ENCODE measurements around the gene SAP25.
"Not testable (repeated sequence)": the region's sequence is repeated elsewhere in the genome, so short reads cannot be mapped to it uniquely, and the experiment has no call there.

Gene SAP25

GRCh38 chr7:100538654-100539435 lies 34.9 kb downstream of the SAP25 start, which contains the start of gene AGFG2:
Gene AGFG2 (plus strand): TSS chr7:100539203. CDS start chr7:100539347, 144 bp downstream.
- H3K27ac ChIP-seq (ENCODE audit: low read depth, low read length) = peak within 1 kb of the TSS; percentile 70
- no peaks in the 10 kb centered on the region for H3K9me3 ChIP-seq (ENCODE audit: control insufficient read depth in 5 of 5, low read length in 5 of 5)
- no peaks in the 10 kb centered on the region for H3K36me3 ChIP-seq (ENCODE audit: control insufficient read depth in 5 of 5, insufficient read depth in 5 of 5, low read length in 5 of 5)
- H3K4me3 ChIP-seq (ENCODE audit: low read depth in 1 of 5, low read length in 5 of 5) = peak within 1 kb of the TSS; percentile 70 to 85 (median 78)
- H3K4me1 ChIP-seq (ENCODE audit: control insufficient read depth in 5 of 5, insufficient read depth in 5 of 5, low read length in 5 of 5) = peaks cover 3 to 20% (median 14%) of the 10 kb centered on the region in 5 donors
- H3K9ac ChIP-seq (ENCODE audit: low read length in 5 of 5) = peak within 1 kb of the TSS; percentile 28 to 79 (median 62)
- no peaks in the 10 kb centered on the region for H3K27me3 ChIP-seq (ENCODE audit: control insufficient read depth in 5 of 5, insufficient read depth in 4 of 5, low read length in 5 of 5)

GRCh38 chr7:100538348-100538653 lies 35.4 kb downstream of the SAP25 start:
- H3K4me3 ChIP-seq (ENCODE audit: low read depth in 1 of 5, low read length in 5 of 5) = peak overlapping the region; percentile 28 to 76 (median 66)
- peaks cover 3 to 20% (median 14%) of the 10 kb centered on the region in 5 donors for H3K4me1 ChIP-seq (ENCODE audit: control insufficient read depth in 5 of 5, insufficient read depth in 5 of 5, low read length in 5 of 5)
- peak overlapping the region; percentile 70 for H3K27ac ChIP-seq (ENCODE audit: low read depth, low read length)
- H3K27me3 ChIP-seq (ENCODE audit: control insufficient read depth in 5 of 5, insufficient read depth in 4 of 5, low read length in 5 of 5) = peaks cover 0 to 2% (median 0%) of the 10 kb centered on the region in 5 donors
- H3K9me3 ChIP-seq (ENCODE audit: control insufficient read depth in 5 of 5, low read length in 5 of 5) = no peaks in the 10 kb centered on the region
- H3K36me3 ChIP-seq (ENCODE audit: control insufficient read depth in 5 of 5, insufficient read depth in 5 of 5, low read length in 5 of 5) = no peaks in the 10 kb centered on the region
- H3K9ac ChIP-seq (ENCODE audit: low read length in 5 of 5) = peak overlapping the region in 3 of 5 donors; percentile 46 to 74 (median 62)

- H3K27ac ChIP-seq (ENCODE audit: low read depth, low read length); H3K9ac ChIP-seq (ENCODE audit: low read length in 5 of 5); H3K4me3 ChIP-seq (ENCODE audit: low read depth in 1 of 5, low read length in 5 of 5); H3K27me3 ChIP-seq (ENCODE audit: control insufficient read depth in 5 of 5, insufficient read depth in 4 of 5, low read length in 5 of 5); H3K36me3 ChIP-seq (ENCODE audit: control insufficient read depth in 5 of 5, insufficient read depth in 5 of 5, low read length in 5 of 5); H3K9me3 ChIP-seq (ENCODE audit: control insufficient read depth in 5 of 5, low read length in 5 of 5): not testable (repeated sequence)
- H3K4me1 ChIP-seq (ENCODE audit: control insufficient read depth in 5 of 5, insufficient read depth in 5 of 5, low read length in 5 of 5) = peaks cover 3 to 20% (median 14%) of the 10 kb centered on the region in 5 donors
These were observed 37.0 kb downstream of the SAP25 start for GRCh38 chr7:100536695-100537094.

GRCh38 chr7:100535982-100536381 lies 37.7 kb downstream of the SAP25 start:
- H3K27ac ChIP-seq (ENCODE audit: low read depth, low read length); H3K36me3 ChIP-seq (ENCODE audit: control insufficient read depth in 5 of 5, insufficient read depth in 5 of 5, low read length in 5 of 5); H3K4me3 ChIP-seq (ENCODE audit: low read depth in 1 of 5, low read length in 5 of 5); H3K9ac ChIP-seq (ENCODE audit: low read length in 5 of 5); H3K9me3 ChIP-seq (ENCODE audit: control insufficient read depth in 5 of 5, low read length in 5 of 5); H3K27me3 ChIP-seq (ENCODE audit: control insufficient read depth in 5 of 5, insufficient read depth in 4 of 5, low read length in 5 of 5): not testable (repeated sequence)
- H3K4me1 ChIP-seq (ENCODE audit: control insufficient read depth in 5 of 5, insufficient read depth in 5 of 5, low read length in 5 of 5) = peaks cover 3 to 20% (median 14%) of the 10 kb centered on the region in 5 donors

- H3K4me1 ChIP-seq (ENCODE audit: control insufficient read depth in 5 of 5, insufficient read depth in 5 of 5, low read length in 5 of 5) = no peaks in the 10 kb centered on the region
- H3K27me3 ChIP-seq (ENCODE audit: control insufficient read depth in 5 of 5, insufficient read depth in 4 of 5, low read length in 5 of 5) = peaks cover 0 to 2% (median 0%) of the 10 kb centered on the region in 5 donors
- no peak overlapping the region for H3K27ac ChIP-seq (ENCODE audit: low read depth, low read length)
- no peaks in the 10 kb centered on the region for H3K9me3 ChIP-seq (ENCODE audit: control insufficient read depth in 5 of 5, low read length in 5 of 5)
- H3K9ac ChIP-seq (ENCODE audit: low read length in 5 of 5) = no peak overlapping the region
- no peak overlapping the region for H3K4me3 ChIP-seq (ENCODE audit: low read depth in 1 of 5, low read length in 5 of 5)
- no peaks in the 10 kb centered on the region for H3K36me3 ChIP-seq (ENCODE audit: control insufficient read depth in 5 of 5, insufficient read depth in 5 of 5, low read length in 5 of 5)
These were observed 41.3 kb downstream of the SAP25 start for GRCh38 chr7:100532165-100533022.

- H3K9me3 ChIP-seq (ENCODE audit: control insufficient read depth in 5 of 5, low read length in 5 of 5); H3K27me3 ChIP-seq (ENCODE audit: control insufficient read depth in 5 of 5, insufficient read depth in 4 of 5, low read length in 5 of 5); H3K9ac ChIP-seq (ENCODE audit: low read length in 5 of 5); H3K4me3 ChIP-seq (ENCODE audit: low read depth in 1 of 5, low read length in 5 of 5); H3K36me3 ChIP-seq (ENCODE audit: control insufficient read depth in 5 of 5, insufficient read depth in 5 of 5, low read length in 5 of 5); H3K27ac ChIP-seq (ENCODE audit: low read depth, low read length); H3K4me1 ChIP-seq (ENCODE audit: control insufficient read depth in 5 of 5, insufficient read depth in 5 of 5, low read length in 5 of 5): not testable (repeated sequence)
These were observed 45.4 kb downstream of the SAP25 start for GRCh38 chr7:100528108-100528866.

GRCh38 chr7:100523192-100523591 lies 50.5 kb downstream of the SAP25 start:
- not testable (repeated sequence) for H3K36me3 ChIP-seq (ENCODE audit: control insufficient read depth in 5 of 5, insufficient read depth in 5 of 5, low read length in 5 of 5); H3K9ac ChIP-seq (ENCODE audit: low read length in 5 of 5); H3K4me3 ChIP-seq (ENCODE audit: low read depth in 1 of 5, low read length in 5 of 5); H3K27me3 ChIP-seq (ENCODE audit: control insufficient read depth in 5 of 5, insufficient read depth in 4 of 5, low read length in 5 of 5); H3K4me1 ChIP-seq (ENCODE audit: control insufficient read depth in 5 of 5, insufficient read depth in 5 of 5, low read length in 5 of 5); H3K27ac ChIP-seq (ENCODE audit: low read depth, low read length); H3K9me3 ChIP-seq (ENCODE audit: control insufficient read depth in 5 of 5, low read length in 5 of 5)

Data from subcutaneous abdominal adipose tissue (tissue), 5 donors.